HL-60 (cell line): ENCODE results near the gene RPH3AL.

Experiments used
- CTCF ChIP-seq: IDR thresholded peaks from one replicate; pipeline ENCODE4 v1.5.1; 2011; ENCODE audit warnings: low read length, control low read depth, inconsistent platforms; ENCODE audit not compliant: insufficient read depth
- POLR2AphosphoS5 ChIP-seq: IDR thresholded peaks from 2 replicates; pipeline ENCODE4 v1.6.1; 2012; ENCODE audit warnings: low read depth
- REST ChIP-seq: IDR thresholded peaks from 2 replicates; pipeline ENCODE4 v1.6.1; 2012; ENCODE audit warnings: low read depth; ENCODE audit not compliant: insufficient replicate concordance
- SPI1 ChIP-seq: IDR thresholded peaks from 2 replicates; pipeline ENCODE4 v1.6.1; 2012; ENCODE audit warnings: low read depth, mild to moderate bottlenecking, borderline replicate concordance

- TF ChIP-seq CTCF (no peak), SPI1 (no peak), POLR2AphosphoS5 (no peak), REST (no peak)
Measured at GRCh38 chr17:225551-225950, 127.1 kb downstream of the RPH3AL start.
